ENCODE data around the gene ATP5MG.

DNA sequence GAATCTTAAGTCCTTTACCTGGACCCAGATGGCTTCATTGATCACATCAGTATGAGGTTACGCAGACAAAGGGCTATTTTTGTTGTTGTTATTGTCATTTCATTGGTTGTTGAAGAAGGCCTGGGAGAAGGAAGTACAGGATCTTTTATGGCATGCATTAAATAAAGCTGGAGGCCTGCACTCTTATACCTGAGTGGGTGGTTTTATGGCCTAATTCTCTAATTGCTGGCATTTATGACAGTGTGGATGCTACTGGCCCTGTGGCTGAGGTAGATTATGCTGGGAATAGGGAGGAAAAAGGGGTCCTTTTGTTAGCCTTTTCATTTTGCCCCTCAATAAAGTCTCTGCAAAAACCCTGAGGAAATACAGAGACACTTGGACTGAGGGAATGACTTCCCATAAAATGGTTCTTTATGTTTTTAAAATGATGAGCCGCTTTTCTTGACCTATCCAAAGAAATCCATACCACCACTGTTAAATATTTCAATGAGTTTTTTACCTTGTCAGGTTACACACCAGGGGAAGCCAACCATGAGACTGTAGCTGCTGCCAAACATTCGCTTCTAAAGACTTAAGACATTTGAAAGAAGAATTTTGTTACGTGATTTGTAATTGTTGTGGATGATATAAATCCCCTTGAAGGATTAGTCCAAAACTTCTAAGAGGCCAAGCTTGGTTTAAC is 41.6 kb downstream of the ATP5MG start:
- TF ChIP-seq CTCF (IDR thresholded peaks at IDR 0.05; ENCODE audit: insufficient read depth, low read depth, low read length), result no peak
- TF ChIP-seq EZH2 (IDR thresholded peaks at IDR 0.05; ENCODE audit: insufficient read depth, low read length), result no peak
